ENCODE data around the gene MDM4. TPM values are rescaled to one million over a fixed set of nuclear protein-coding genes. Genes with fewer than 3 reads are reported as not detected.

Gene MDM4
- total and polyA plus RNA-seq, 2 donors (not counting 1 experiment from before 2014, with no cell fraction given), result 46.6 to 374 TPM

DNA sequence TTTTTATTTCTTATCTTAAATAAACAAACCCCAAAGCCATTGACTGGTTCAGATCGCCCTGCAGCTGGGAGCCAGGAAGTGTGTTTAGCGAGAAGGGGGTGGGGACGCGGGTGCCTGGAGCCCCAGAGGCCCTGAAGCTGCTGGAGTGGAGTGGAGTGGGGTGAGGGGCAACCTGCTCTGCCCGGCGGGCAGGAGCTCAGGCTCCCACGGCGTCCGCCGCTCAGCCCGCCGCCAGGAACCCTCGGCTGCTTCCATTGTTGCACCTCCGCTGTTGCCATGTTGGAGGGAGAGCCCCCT is 22.3 kb upstream of the MDM4 start:
- peak; percentile 28 for ATAC-seq (ENCODE audit: low read depth)
- intact Hi-C loops (cut with micrococcal nuclease), result loop anchor here (1.0 to 2.0 kb wide), 5 partner anchors 9 to 41 kb away; no protein-coding TSS in a partner anchor
- peak overlapping the region; percentile 96 for H3K27ac Mint-ChIP-seq
- Histone ChIP-seq H3K27me3 (replicated peaks in 1 of 4; ENCODE audit: control extremely low read depth in 1 of 4, control insufficient read depth in 3 of 4, insufficient read depth in 4 of 4, low read length in 3 of 4) (no peaks in the 10 kb centered on the region), H3K79me2 (ENCODE audit: control insufficient read depth, insufficient read depth, low read length) (peaks cover 58% of the 10 kb centered on the region), H3K27ac (ENCODE audit: low read length in 2 of 2) (peak overlapping the region; percentile 78 to 79), H3K9ac (ENCODE audit: low read length) (peak overlapping the region; percentile 95), H3K4me1 (ENCODE audit: control insufficient read depth in 2 of 2, insufficient read depth in 2 of 2, low read length in 2 of 2) (peaks cover 69 to 87% of the 10 kb centered on the region in 2 donors), H3K4me2 (replicated peaks; ENCODE audit: low read depth, low read length, poor library complexity, severe bottlenecking) (peak overlapping the region; percentile 86), H2AFZ (ENCODE audit: insufficient read depth, low read depth, low read length, poor library complexity, severe bottlenecking) (peak overlapping the region; percentile 77), H3K4me3 (ENCODE audit: control extremely low read depth in 1 of 5, extremely low read depth in 1 of 5, insufficient read depth in 1 of 5, low read depth in 2 of 5, low read length in 4 of 5) (peak overlapping the region; percentile 84 to 98 (median 89)), H3K36me3 (replicated peaks in 1 of 2; ENCODE audit: control extremely low read depth in 1 of 2, control insufficient read depth in 1 of 2, extremely low read depth in 1 of 2, insufficient read depth in 2 of 2, low read length in 1 of 2) (peaks cover 0 to 13% of the 10 kb centered on the region in 2 experiments), H4K20me1 (ENCODE audit: control insufficient read depth, insufficient read depth, low read length, poor library complexity, severe bottlenecking) (peaks cover 44% of the 10 kb centered on the region), H3K9me3 (ENCODE audit: control extremely low read depth in 1 of 3, control insufficient read depth in 2 of 3, insufficient read depth in 1 of 3, low read length in 2 of 3) (peaks cover 0 to 3% (median 0%) of the 10 kb centered on the region in 3 donors)
- H3K9me3 Mint-ChIP-seq (ENCODE audit: insufficient read depth), result no peaks in the 10 kb centered on the region
- TF ChIP-seq, protein P1, sequence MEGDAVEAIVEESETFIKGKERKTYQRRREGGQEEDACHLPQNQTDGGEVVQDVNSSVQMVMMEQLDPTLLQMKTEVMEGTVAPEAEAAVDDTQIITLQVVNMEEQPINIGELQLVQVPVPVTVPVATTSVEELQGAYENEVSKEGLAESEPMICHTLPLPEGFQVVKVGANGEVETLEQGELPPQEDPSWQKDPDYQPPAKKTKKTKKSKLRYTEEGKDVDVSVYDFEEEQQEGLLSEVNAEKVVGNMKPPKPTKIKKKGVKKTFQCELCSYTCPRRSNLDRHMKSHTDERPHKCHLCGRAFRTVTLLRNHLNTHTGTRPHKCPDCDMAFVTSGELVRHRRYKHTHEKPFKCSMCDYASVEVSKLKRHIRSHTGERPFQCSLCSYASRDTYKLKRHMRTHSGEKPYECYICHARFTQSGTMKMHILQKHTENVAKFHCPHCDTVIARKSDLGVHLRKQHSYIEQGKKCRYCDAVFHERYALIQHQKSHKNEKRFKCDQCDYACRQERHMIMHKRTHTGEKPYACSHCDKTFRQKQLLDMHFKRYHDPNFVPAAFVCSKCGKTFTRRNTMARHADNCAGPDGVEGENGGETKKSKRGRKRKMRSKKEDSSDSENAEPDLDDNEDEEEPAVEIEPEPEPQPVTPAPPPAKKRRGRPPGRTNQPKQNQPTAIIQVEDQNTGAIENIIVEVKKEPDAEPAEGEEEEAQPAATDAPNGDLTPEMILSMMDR (IDR thresholded peaks at IDR 0.05), result no peak
- TF ChIP-seq EZH2 (IDR thresholded peaks at IDR 0.05; ENCODE audit: borderline replicate concordance, insufficient read depth, low read depth, low read length, poor library complexity, severe bottlenecking), result no peak
- H3K4me3 Mint-ChIP-seq, result peak overlapping the region; percentile 97
- H3K27me3 Mint-ChIP-seq, result no peaks in the 10 kb centered on the region
- peaks cover 76% of the 10 kb centered on the region for H3K4me1 Mint-ChIP-seq
- WGBS (ENCODE audit: insufficient coverage), result under 1% methylated on average over 13 of the region's 14 CpGs
- ChIA-PET CTCF (interaction anchor here (0.7 to 20.4 kb wide), 15 partner anchors 10 to 313 kb away, joined by 3 to 1884 read pairs (median 4); partner anchors contain the start of gene MDM4), POLR2A (interaction anchor here (0.6 to 8.1 kb wide), 14 partner anchors 8 to 75 kb away, joined by 3 to 161 read pairs (median 4); partner anchors contain the start of gene MDM4)
- DNase-seq, result no peak
